DND-41 (cell line): Measurements from ENCODE around the gene FKBP2.

ENCODE experiments used
- ATAC-seq: fragments of 200-7000 bp; cut with Tn5 transposase; 3 replicates; pipeline ENCODE4 v1.9.1; 2021; ENCODE audit warnings: low read depth; ENCODE audit not compliant: insufficient read depth
- DNase-seq: peaks from one replicate; pipeline ENCODE4 v3.0.0-alpha.2; 2020
- H2AFZ ChIP-seq: 2 replicates; pipeline ENCODE4 v1.6.0; 2012; ENCODE audit warnings: low read depth, low read length
- H3K27ac ChIP-seq: 2 replicates; pipeline ENCODE4 v1.5.1; 2012; ENCODE audit warnings: low read length, inconsistent platforms
- H3K27me3 ChIP-seq: fragments of 200-600 bp; sonication (generic); 2 replicates; pipeline ENCODE4 v1.6.0; 2012; ENCODE audit warnings: low read length, mild to moderate bottlenecking, inconsistent platforms; ENCODE audit not compliant: insufficient read depth, poor library complexity
- H3K36me3 ChIP-seq: 2 replicates; pipeline ENCODE4 v1.5.1; 2012; ENCODE audit warnings: low read length, inconsistent platforms; ENCODE audit not compliant: insufficient read depth
- H3K4me1 ChIP-seq: 2 replicates; pipeline ENCODE4 v1.5.1; 2012; ENCODE audit warnings: mild to moderate bottlenecking, low read length; ENCODE audit not compliant: insufficient read depth
- H3K4me2 ChIP-seq: 2 replicates; pipeline ENCODE4 v1.6.0; 2012; ENCODE audit warnings: mild to moderate bottlenecking, moderate library complexity, low read length, inconsistent platforms; ENCODE audit not compliant: insufficient read depth
- H3K4me3 ChIP-seq, 2 experiments: fragments of 200-600 bp in 1 of 2; shearing (Covaris generic) in 1 of 2; 2 replicates each; pipeline ENCODE4 v1.5.1; 2012 to 2016; ENCODE audit warnings: inconsistent platforms in 2 of 2, low read length in 2 of 2, mild to moderate bottlenecking in 2 of 2, low read depth in 1 of 2, moderate library complexity in 1 of 2
- H3K79me2 ChIP-seq: 2 replicates; pipeline ENCODE4 v1.6.0; 2012; ENCODE audit warnings: low read length, inconsistent platforms; ENCODE audit not compliant: insufficient read depth
- H3K9ac ChIP-seq: 2 replicates; pipeline ENCODE4 v1.6.0; 2012; ENCODE audit warnings: low read depth, mild to moderate bottlenecking, inconsistent platforms, low read length, moderate library complexity
- H3K9me3 ChIP-seq: 2 replicates; pipeline ENCODE4 v1.5.1; 2012; ENCODE audit warnings: low read length, moderate library complexity, mild to moderate bottlenecking, inconsistent platforms; ENCODE audit not compliant: insufficient read depth, severe bottlenecking
- H4K20me1 ChIP-seq: 2 replicates; pipeline ENCODE4 v1.6.0; 2012; ENCODE audit warnings: low read length; ENCODE audit not compliant: insufficient read depth
- CTCF ChIP-seq: IDR thresholded peaks from 2 replicates; pipeline ENCODE4 v1.5.1; 2012; ENCODE audit warnings: borderline replicate concordance, low read length, moderate library complexity, mild to moderate bottlenecking; ENCODE audit not compliant: poor library complexity, severe bottlenecking; ENCODE audit errors: extremely low read depth
- EZH2 ChIP-seq: IDR thresholded peaks from 3 replicates; pipeline ENCODE4 v1.6.1; 2012; ENCODE audit warnings: borderline replicate concordance, low read depth, mild to moderate bottlenecking, moderate library complexity, low read length, inconsistent platforms; ENCODE audit not compliant: severe bottlenecking

Gene FKBP2

GRCh38 chr11:64235437-64236161, 5.3 kb upstream of the FKBP2 start:
- H3K27ac ChIP-seq = peak overlapping the region; percentile 74
- peaks cover 18% of the 10 kb centered on the region for H3K79me2 ChIP-seq
- H2AFZ ChIP-seq = no peak overlapping the region
- peak overlapping the region; percentile 71 for H3K9ac ChIP-seq
- ATAC-seq = no peak
- no peaks in the 10 kb centered on the region for H3K27me3 ChIP-seq
- no peak for TF ChIP-seq EZH2
- TF ChIP-seq CTCF = no peak
- peaks cover 37% of the 10 kb centered on the region for H3K36me3 ChIP-seq
- peaks cover 61% of the 10 kb centered on the region for H3K4me1 ChIP-seq
- no peaks in the 10 kb centered on the region for H3K9me3 ChIP-seq
- peak overlapping the region; percentile 57 to 88; a peak in 3 of 4 replicates for H3K4me3 ChIP-seq
- peaks cover 13% of the 10 kb centered on the region for H4K20me1 ChIP-seq
- H3K4me2 ChIP-seq = peak overlapping the region; percentile 99
- no peak for DNase-seq

- H3K4me3 ChIP-seq = no peak overlapping the region
- no peak for DNase-seq
These were observed 3.4 kb upstream of the FKBP2 start for GRCh38 chr11:64237484-64237951.

GRCh38 chr11:64238076-64238475, 2.8 kb upstream of the FKBP2 start:
- no peak overlapping the region for H3K4me2 ChIP-seq

More at GRCh38 chr11:64237484-64237951, 3.4 kb upstream of the FKBP2 start:
- no peak for TF ChIP-seq CTCF
- no peak for TF ChIP-seq EZH2
- peaks cover 19% of the 10 kb centered on the region for H4K20me1 ChIP-seq
- no peak overlapping the region for H3K27ac ChIP-seq
- no peak overlapping the region for H3K4me2 ChIP-seq
- peaks cover 28% of the 10 kb centered on the region for H3K79me2 ChIP-seq
- H2AFZ ChIP-seq = no peak overlapping the region
- H3K27me3 ChIP-seq = no peaks in the 10 kb centered on the region
- peaks cover 51% of the 10 kb centered on the region for H3K4me1 ChIP-seq
- H3K9me3 ChIP-seq = no peaks in the 10 kb centered on the region
- no peak for ATAC-seq
- H3K36me3 ChIP-seq = peaks cover 41% of the 10 kb centered on the region
- H3K9ac ChIP-seq = no peak overlapping the region

More at GRCh38 chr11:64238076-64238475, 2.8 kb upstream of the FKBP2 start:
- Histone ChIP-seq H3K4me1 (peaks cover 53% of the 10 kb centered on the region), H3K36me3 (peaks cover 45% of the 10 kb centered on the region), H3K9ac (no peak overlapping the region), H3K79me2 (peaks cover 33% of the 10 kb centered on the region), H3K27ac (no peak overlapping the region; the same call in 1 of the 2 replicates), H3K4me3 (no peak overlapping the region), H2AFZ (no peak overlapping the region), H3K9me3 (no peaks in the 10 kb centered on the region), H3K27me3 (no peaks in the 10 kb centered on the region), H4K20me1 (peaks cover 22% of the 10 kb centered on the region)
- no peak for DNase-seq
- no peak for TF ChIP-seq EZH2
- no peak for TF ChIP-seq CTCF
- ATAC-seq = no peak
